Neural progenitor cell (in vitro differentiated cells): Measurements from ENCODE around the gene SIVA1. TPM values are rescaled to one million over a fixed set of nuclear protein-coding genes. Genes with fewer than 3 reads are reported as not detected.

ENCODE experiments used
- DNase-seq: peaks from one replicate; pipeline ENCODE4 v3.0.0-alpha.2; 2016; ENCODE audit warnings: low spot score
- H2AFZ ChIP-seq: fragments of 200-600 bp; sonication (generic); replicated peaks from 2 replicates; pipeline ENCODE4 v1.6.1; 2016; ENCODE audit warnings: antibody characterized with exemption
- H3F3A ChIP-seq: fragments of 200-600 bp; sonication (generic); 2 replicates; pipeline ENCODE4 v1.6.1; 2016; ENCODE audit warnings: antibody characterized with exemption, low read depth
- H3K27ac ChIP-seq: fragments of 200-600 bp; sonication (generic); 2 replicates; pipeline ENCODE4 v1.5.1; 2016; ENCODE audit warnings: mild to moderate bottlenecking
- H3K27me3 ChIP-seq: fragments of 200-600 bp; sonication (generic); 2 replicates; pipeline ENCODE4 v1.6.1; 2016; ENCODE audit warnings: mild to moderate bottlenecking, moderate library complexity
- H3K36me3 ChIP-seq: fragments of 200-600 bp; sonication (generic); 2 replicates; pipeline ENCODE4 v1.5.1; 2016
- H3K4me1 ChIP-seq: fragments of 200-600 bp; sonication (generic); 2 replicates; pipeline ENCODE4 v1.6.1; 2016; ENCODE audit warnings: mixed run types
- H3K4me2 ChIP-seq: fragments of 200-600 bp; sonication (generic); 2 replicates; pipeline ENCODE4 v1.6.1; 2016
- H3K4me3 ChIP-seq: fragments of 200-600 bp; sonication (generic); 2 replicates; pipeline ENCODE4 v1.5.1; 2016
- H3K79me2 ChIP-seq: fragments of 200-600 bp; sonication (generic); 2 replicates; pipeline ENCODE4 v1.6.1; 2016; ENCODE audit warnings: low read depth
- H3K9ac ChIP-seq: fragments of 200-600 bp; sonication (generic); 2 replicates; pipeline ENCODE4 v1.6.1; 2016
- H3K9me3 ChIP-seq: fragments of 200-600 bp; sonication (generic); 2 replicates; pipeline ENCODE4 v1.5.1; 2016; ENCODE audit warnings: low read depth
- H4K20me1 ChIP-seq: fragments of 200-600 bp; sonication (generic); 2 replicates; pipeline ENCODE4 v1.6.1; 2016; ENCODE audit warnings: low read depth
- H3K27ac Mint-ChIP-seq: 3 replicates; pipeline ENCODE4 v1.8.0; 2021; ENCODE audit warnings: mixed read lengths
- H3K27me3 Mint-ChIP-seq: 2 replicates; pipeline ENCODE4 v1.8.0; 2022; ENCODE audit warnings: low read depth, mild to moderate bottlenecking, inconsistent platforms, moderate library complexity, mixed read lengths; ENCODE audit not compliant: insufficient read depth
- H3K36me3 Mint-ChIP-seq: 3 replicates; pipeline ENCODE4 v1.8.0; 2021; ENCODE audit warnings: mixed read lengths
- H3K4me1 Mint-ChIP-seq: 3 replicates; pipeline ENCODE4 v1.8.0; 2021; ENCODE audit warnings: mixed read lengths
- H3K4me3 Mint-ChIP-seq: 3 replicates; pipeline ENCODE4 v1.8.0; 2021; ENCODE audit warnings: mild to moderate bottlenecking, moderate library complexity, mixed read lengths
- H3K9me3 Mint-ChIP-seq: 3 replicates; pipeline ENCODE4 v1.8.0; 2020; ENCODE audit warnings: mixed read lengths
- CTCF ChIP-seq: fragments of 200-600 bp; sonication (generic); IDR thresholded peaks from 2 replicates; pipeline ENCODE4 v1.5.1; 2017; ENCODE audit warnings: antibody characterized with exemption, mild to moderate bottlenecking
- EZH2 ChIP-seq: fragments of 200-600 bp; sonication (generic); IDR thresholded peaks from 2 replicates; pipeline ENCODE4 v1.6.1; 2017; ENCODE audit warnings: antibody characterized with exemption, mild to moderate bottlenecking, moderate library complexity
- EZH2phosphoT487 ChIP-seq: fragments of 200-600 bp; sonication (generic); IDR thresholded peaks from 2 replicates; pipeline ENCODE4 v1.6.1; 2017; ENCODE audit warnings: antibody characterized with exemption
- total RNA-seq: library from RNA; depleted of rRNA; stranded (reverse); fragments of >200 nt; gene quantifications from 2 replicates; pipeline ENCODE4 v1.2.3, GENCODE V29; 2015; ENCODE audit warnings: low replicate concordance

The SIVA1 gene
- total RNA-seq, 1 donor from 2014 or later, result 139 TPM

GRCh38 chr14:104773505-104774452 lies 20.8 kb downstream of the SIVA1 start:
- no peak for DNase-seq
- Histone ChIP-seq H3K9me3 (no peaks in the 10 kb centered on the region), H3F3A (no peaks in the 10 kb centered on the region), H3K36me3 (no peaks in the 10 kb centered on the region), H3K27ac (no peak overlapping the region), H4K20me1 (peaks cover 17% of the 10 kb centered on the region), H3K4me2 (no peak overlapping the region), H3K4me3 (no peak overlapping the region), H3K27me3 (no peaks in the 10 kb centered on the region), H3K4me1 (peaks cover 2% of the 10 kb centered on the region), H3K79me2 (no peaks in the 10 kb centered on the region), H3K9ac (no peak overlapping the region), H2AFZ (no peak overlapping the region)
- Mint-ChIP-seq H3K36me3 (peaks cover 23% of the 10 kb centered on the region), H3K4me3 (no peak overlapping the region), H3K27ac (peak overlapping the region; percentile 46), H3K9me3 (no peaks in the 10 kb centered on the region), H3K27me3 (peaks cover 4% of the 10 kb centered on the region), H3K4me1 (peaks cover 26% of the 10 kb centered on the region)
- TF ChIP-seq EZH2phosphoT487 (no peak), EZH2 (no peak), CTCF (no peak)

- TF ChIP-seq CTCF (no peak), EZH2 (no peak), EZH2phosphoT487 (no peak)
- no peak overlapping the region for H3K27ac Mint-ChIP-seq
- Histone ChIP-seq H3K27me3 (no peaks in the 10 kb centered on the region), H3K4me2 (no peak overlapping the region), H3K9ac (no peak overlapping the region), H3F3A (no peaks in the 10 kb centered on the region), H3K4me1 (no peaks in the 10 kb centered on the region), H3K4me3 (no peak overlapping the region), H3K79me2 (no peaks in the 10 kb centered on the region), H4K20me1 (peaks cover 13% of the 10 kb centered on the region), H3K27ac (no peak overlapping the region), H3K9me3 (no peaks in the 10 kb centered on the region), H2AFZ (no peak overlapping the region), H3K36me3 (no peaks in the 10 kb centered on the region)
- peaks cover 4% of the 10 kb centered on the region for H3K27me3 Mint-ChIP-seq
- H3K4me1 Mint-ChIP-seq, result peaks cover 18% of the 10 kb centered on the region
- no peak overlapping the region for H3K4me3 Mint-ChIP-seq
- no peak for DNase-seq
- H3K36me3 Mint-ChIP-seq, result peaks cover 23% of the 10 kb centered on the region
- H3K9me3 Mint-ChIP-seq, result no peaks in the 10 kb centered on the region
These were observed 21.6 kb downstream of the SIVA1 start for GRCh38 chr14:104774453-104775072.

- H3K79me2 ChIP-seq, result no peaks in the 10 kb centered on the region
- no peak overlapping the region for H3K4me3 ChIP-seq
- H3K4me1 ChIP-seq, result no peaks in the 10 kb centered on the region
- no peak overlapping the region for H2AFZ ChIP-seq
- no peaks in the 10 kb centered on the region for H3F3A ChIP-seq
- H3K9me3 ChIP-seq, result no peaks in the 10 kb centered on the region
- no peaks in the 10 kb centered on the region for H3K9me3 Mint-ChIP-seq
- no peak overlapping the region for H3K4me2 ChIP-seq
- H3K36me3 ChIP-seq, result no peaks in the 10 kb centered on the region
- H3K27me3 Mint-ChIP-seq, result peaks cover 4% of the 10 kb centered on the region
- no peaks in the 10 kb centered on the region for H3K27me3 ChIP-seq
- H3K27ac Mint-ChIP-seq, result no peak overlapping the region
- no peak overlapping the region for H3K27ac ChIP-seq
- H4K20me1 ChIP-seq, result peaks cover 10% of the 10 kb centered on the region
- H3K36me3 Mint-ChIP-seq, result peaks cover 23% of the 10 kb centered on the region
- no peak overlapping the region for H3K9ac ChIP-seq
- H3K4me3 Mint-ChIP-seq, result no peak overlapping the region
- no peak for DNase-seq
- TF ChIP-seq CTCF (no peak), EZH2phosphoT487 (no peak), EZH2 (no peak)
- peaks cover 13% of the 10 kb centered on the region for H3K4me1 Mint-ChIP-seq
These were observed 22.1 kb downstream of the SIVA1 start for GRCh38 chr14:104775073-104775489.
